ENCODE measurements around the gene PTPRA.

DNA sequence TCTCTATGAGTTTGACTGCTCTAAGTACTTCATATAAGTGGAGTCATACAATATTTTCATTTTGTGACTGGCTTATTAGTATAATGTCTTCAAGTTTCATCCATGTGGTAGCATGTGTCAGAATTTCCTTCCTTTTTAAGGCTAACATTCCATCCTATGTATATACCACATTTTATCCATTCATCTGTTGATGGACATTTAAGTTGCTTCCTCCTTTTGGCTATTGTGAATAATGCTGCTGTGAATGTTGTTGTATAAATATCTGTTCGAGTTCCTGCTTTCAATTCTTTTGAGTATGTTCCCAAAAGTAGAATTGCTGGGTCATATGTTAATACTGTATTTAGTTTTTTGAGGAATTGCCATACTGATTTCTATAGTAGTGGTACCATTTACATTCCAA, 79.5 kb downstream of the PTPRA start:
- TF ChIP-seq, protein P1, sequence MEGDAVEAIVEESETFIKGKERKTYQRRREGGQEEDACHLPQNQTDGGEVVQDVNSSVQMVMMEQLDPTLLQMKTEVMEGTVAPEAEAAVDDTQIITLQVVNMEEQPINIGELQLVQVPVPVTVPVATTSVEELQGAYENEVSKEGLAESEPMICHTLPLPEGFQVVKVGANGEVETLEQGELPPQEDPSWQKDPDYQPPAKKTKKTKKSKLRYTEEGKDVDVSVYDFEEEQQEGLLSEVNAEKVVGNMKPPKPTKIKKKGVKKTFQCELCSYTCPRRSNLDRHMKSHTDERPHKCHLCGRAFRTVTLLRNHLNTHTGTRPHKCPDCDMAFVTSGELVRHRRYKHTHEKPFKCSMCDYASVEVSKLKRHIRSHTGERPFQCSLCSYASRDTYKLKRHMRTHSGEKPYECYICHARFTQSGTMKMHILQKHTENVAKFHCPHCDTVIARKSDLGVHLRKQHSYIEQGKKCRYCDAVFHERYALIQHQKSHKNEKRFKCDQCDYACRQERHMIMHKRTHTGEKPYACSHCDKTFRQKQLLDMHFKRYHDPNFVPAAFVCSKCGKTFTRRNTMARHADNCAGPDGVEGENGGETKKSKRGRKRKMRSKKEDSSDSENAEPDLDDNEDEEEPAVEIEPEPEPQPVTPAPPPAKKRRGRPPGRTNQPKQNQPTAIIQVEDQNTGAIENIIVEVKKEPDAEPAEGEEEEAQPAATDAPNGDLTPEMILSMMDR (optimal IDR thresholded peaks at IDR 0.05 in 1 of 3, IDR thresholded peaks at IDR 0.05 in 1 of 3, conservative IDR thresholded peaks at IDR 0.05 in 1 of 3; ENCODE audit: extremely low read depth in 1 of 3, insufficient read depth in 2 of 3, low read length in 3 of 3), result no peak
- TF ChIP-seq EZH2 (IDR thresholded peaks at IDR 0.05; ENCODE audit: low read length), result no peak

All from keratinocyte (primary cell).